ENCODE data around the gene CACNA1C. TPM values are rescaled to one million over a fixed set of nuclear protein-coding genes. Genes with fewer than 3 reads are reported as not detected.

Gene CACNA1C
- total and polyA plus RNA-seq, 10 of the 15 experiments (the other 5 are each of a cell fraction or from before 2014, with no cell fraction given): under 0.01 to 0.15 (median 0.09) TPM; not detected in 5

- ChIA-PET CTCF (no interaction called here), POLR2A (no interaction called here), SMC1A (ENCODE audit: uncharacterized antibody, unreplicated experiment) (no interaction called here), RAD21 (ENCODE audit: unreplicated experiment) (no interaction called here)
- no peaks in the 10 kb centered on the region for H3K36me3 ChIP-seq (ENCODE audit: control insufficient read depth in 2 of 2, insufficient read depth in 2 of 2, low read length in 1 of 2)
- BruUV-seq (replicated peaks): no TSS peak
- H3K9ac ChIP-seq (ENCODE audit: control insufficient read depth, insufficient read depth, low read length): no peak overlapping the region
- no peak for FAIRE-seq
- H3K79me2 ChIP-seq (ENCODE audit: control insufficient read depth, insufficient read depth, low read length): no peaks in the 10 kb centered on the region
- H4K20me1 ChIP-seq (ENCODE audit: control insufficient read depth, insufficient read depth): no peaks in the 10 kb centered on the region
- H3K4me3 ChIP-seq: no peak overlapping the region
- no peak for DNase-seq (ENCODE audit: low read depth, low spot score)
- ATAC-seq: no peak
- peaks cover 2 to 4% of the 10 kb centered on the region in 2 experiments; a peak in 3 of 4 replicates for H3K27me3 ChIP-seq (replicated peaks in 1 of 2; ENCODE audit: control insufficient read depth in 2 of 2, insufficient read depth in 2 of 2, low read length in 1 of 2)
- H2AFZ ChIP-seq (ENCODE audit: control insufficient read depth, low read depth, low read length): no peak overlapping the region
- in situ Hi-C loops (cut with MboI) (no loop called here), intact Hi-C loops (cut with micrococcal nuclease; ENCODE audit: unreplicated experiment) (no loop called here)
- no peak overlapping the region for H3K4me2 ChIP-seq (ENCODE audit: control insufficient read depth, insufficient read depth)
- WGBS (ENCODE audit: insufficient coverage, insufficient replicate concordance, low lambda C conversion rate, missing lambda C conversion rate): 31% methylated on average over 11 of the region's 11 CpGs
- H3K27ac ChIP-seq (ENCODE audit: control insufficient read depth, insufficient read depth): no peak overlapping the region
- H3K4me1 ChIP-seq (ENCODE audit: control insufficient read depth, insufficient read depth, low read length): peaks cover 6% of the 10 kb centered on the region; the same call in 1 of the 2 replicates
- no peaks in the 10 kb centered on the region; the same call in 2 of the 3 replicates for H3K9me3 ChIP-seq (replicated peaks; ENCODE audit: control insufficient read depth, insufficient read depth, low read length)
- TF ChIP-seq USF1 (IDR thresholded peaks at IDR 0.05; ENCODE audit: borderline replicate concordance, extremely low read length, insufficient read depth, low read depth, low read length): no peak
- TF ChIP-seq GATAD2B (conservative IDR thresholded peaks at IDR 0.05; ENCODE audit: low read depth): no peak
- TF ChIP-seq TCF3 (IDR thresholded peaks at IDR 0.05; ENCODE audit: borderline replicate concordance, insufficient read depth, low read depth, low read length): no peak
- TF ChIP-seq, protein P1, sequence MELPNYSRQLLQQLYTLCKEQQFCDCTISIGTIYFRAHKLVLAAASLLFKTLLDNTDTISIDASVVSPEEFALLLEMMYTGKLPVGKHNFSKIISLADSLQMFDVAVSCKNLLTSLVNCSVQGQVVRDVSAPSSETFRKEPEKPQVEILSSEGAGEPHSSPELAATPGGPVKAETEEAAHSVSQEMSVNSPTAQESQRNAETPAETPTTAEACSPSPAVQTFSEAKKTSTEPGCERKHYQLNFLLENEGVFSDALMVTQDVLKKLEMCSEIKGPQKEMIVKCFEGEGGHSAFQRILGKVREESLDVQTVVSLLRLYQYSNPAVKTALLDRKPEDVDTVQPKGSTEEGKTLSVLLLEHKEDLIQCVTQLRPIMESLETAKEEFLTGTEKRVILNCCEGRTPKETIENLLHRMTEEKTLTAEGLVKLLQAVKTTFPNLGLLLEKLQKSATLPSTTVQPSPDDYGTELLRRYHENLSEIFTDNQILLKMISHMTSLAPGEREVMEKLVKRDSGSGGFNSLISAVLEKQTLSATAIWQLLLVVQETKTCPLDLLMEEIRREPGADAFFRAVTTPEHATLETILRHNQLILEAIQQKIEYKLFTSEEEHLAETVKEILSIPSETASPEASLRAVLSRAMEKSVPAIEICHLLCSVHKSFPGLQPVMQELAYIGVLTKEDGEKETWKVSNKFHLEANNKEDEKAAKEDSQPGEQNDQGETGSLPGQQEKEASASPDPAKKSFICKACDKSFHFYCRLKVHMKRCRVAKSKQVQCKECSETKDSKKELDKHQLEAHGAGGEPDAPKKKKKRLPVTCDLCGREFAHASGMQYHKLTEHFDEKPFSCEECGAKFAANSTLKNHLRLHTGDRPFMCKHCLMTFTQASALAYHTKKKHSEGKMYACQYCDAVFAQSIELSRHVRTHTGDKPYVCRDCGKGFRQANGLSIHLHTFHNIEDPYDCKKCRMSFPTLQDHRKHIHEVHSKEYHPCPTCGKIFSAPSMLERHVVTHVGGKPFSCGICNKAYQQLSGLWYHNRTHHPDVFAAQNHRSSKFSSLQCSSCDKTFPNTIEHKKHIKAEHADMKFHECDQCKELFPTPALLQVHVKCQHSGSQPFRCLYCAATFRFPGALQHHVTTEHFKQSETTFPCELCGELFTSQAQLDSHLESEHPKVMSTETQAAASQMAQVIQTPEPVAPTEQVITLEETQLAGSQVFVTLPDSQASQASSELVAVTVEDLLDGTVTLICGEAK (IDR thresholded peaks at IDR 0.05; ENCODE audit: borderline replicate concordance): no peak
- TF ChIP-seq, protein P2, sequence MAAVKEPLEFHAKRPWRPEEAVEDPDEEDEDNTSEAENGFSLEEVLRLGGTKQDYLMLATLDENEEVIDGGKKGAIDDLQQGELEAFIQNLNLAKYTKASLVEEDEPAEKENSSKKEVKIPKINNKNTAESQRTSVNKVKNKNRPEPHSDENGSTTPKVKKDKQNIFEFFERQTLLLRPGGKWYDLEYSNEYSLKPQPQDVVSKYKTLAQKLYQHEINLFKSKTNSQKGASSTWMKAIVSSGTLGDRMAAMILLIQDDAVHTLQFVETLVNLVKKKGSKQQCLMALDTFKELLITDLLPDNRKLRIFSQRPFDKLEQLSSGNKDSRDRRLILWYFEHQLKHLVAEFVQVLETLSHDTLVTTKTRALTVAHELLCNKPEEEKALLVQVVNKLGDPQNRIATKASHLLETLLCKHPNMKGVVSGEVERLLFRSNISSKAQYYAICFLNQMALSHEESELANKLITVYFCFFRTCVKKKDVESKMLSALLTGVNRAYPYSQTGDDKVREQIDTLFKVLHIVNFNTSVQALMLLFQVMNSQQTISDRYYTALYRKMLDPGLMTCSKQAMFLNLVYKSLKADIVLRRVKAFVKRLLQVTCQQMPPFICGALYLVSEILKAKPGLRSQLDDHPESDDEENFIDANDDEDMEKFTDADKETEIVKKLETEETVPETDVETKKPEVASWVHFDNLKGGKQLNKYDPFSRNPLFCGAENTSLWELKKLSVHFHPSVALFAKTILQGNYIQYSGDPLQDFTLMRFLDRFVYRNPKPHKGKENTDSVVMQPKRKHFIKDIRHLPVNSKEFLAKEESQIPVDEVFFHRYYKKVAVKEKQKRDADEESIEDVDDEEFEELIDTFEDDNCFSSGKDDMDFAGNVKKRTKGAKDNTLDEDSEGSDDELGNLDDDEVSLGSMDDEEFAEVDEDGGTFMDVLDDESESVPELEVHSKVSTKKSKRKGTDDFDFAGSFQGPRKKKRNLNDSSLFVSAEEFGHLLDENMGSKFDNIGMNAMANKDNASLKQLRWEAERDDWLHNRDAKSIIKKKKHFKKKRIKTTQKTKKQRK (IDR thresholded peaks at IDR 0.05; ENCODE audit: low read depth, low read length): no peak
- TF ChIP-seq, protein P3, sequence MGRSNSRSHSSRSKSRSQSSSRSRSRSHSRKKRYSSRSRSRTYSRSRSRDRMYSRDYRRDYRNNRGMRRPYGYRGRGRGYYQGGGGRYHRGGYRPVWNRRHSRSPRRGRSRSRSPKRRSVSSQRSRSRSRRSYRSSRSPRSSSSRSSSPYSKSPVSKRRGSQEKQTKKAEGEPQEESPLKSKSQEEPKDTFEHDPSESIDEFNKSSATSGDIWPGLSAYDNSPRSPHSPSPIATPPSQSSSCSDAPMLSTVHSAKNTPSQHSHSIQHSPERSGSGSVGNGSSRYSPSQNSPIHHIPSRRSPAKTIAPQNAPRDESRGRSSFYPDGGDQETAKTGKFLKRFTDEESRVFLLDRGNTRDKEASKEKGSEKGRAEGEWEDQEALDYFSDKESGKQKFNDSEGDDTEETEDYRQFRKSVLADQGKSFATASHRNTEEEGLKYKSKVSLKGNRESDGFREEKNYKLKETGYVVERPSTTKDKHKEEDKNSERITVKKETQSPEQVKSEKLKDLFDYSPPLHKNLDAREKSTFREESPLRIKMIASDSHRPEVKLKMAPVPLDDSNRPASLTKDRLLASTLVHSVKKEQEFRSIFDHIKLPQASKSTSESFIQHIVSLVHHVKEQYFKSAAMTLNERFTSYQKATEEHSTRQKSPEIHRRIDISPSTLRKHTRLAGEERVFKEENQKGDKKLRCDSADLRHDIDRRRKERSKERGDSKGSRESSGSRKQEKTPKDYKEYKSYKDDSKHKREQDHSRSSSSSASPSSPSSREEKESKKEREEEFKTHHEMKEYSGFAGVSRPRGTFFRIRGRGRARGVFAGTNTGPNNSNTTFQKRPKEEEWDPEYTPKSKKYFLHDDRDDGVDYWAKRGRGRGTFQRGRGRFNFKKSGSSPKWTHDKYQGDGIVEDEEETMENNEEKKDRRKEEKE (IDR thresholded peaks at IDR 0.05): no peak
- TF ChIP-seq, protein P4, sequence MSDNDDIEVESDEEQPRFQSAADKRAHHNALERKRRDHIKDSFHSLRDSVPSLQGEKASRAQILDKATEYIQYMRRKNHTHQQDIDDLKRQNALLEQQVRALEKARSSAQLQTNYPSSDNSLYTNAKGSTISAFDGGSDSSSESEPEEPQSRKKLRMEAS (IDR thresholded peaks at IDR 0.05; ENCODE audit: low read depth, low read length): no peak
- no peak for TF ChIP-seq NFIC (IDR thresholded peaks at IDR 0.05; ENCODE audit: low read depth, low read length)
- TF ChIP-seq MTA2 (IDR thresholded peaks at IDR 0.05; ENCODE audit: low read depth): no peak
- TF ChIP-seq EP300 (IDR thresholded peaks at IDR 0.05; ENCODE audit: borderline replicate concordance in 1 of 2, control insufficient read depth in 1 of 2, low read depth in 2 of 2, low read length in 2 of 2): no peak
These were observed 494.7 kb downstream of the CACNA1C start for GRCh38 chr12:2547273-2548044.

Measured in GM12878 (cell line).